GM12872 (cell line): ENCODE data around the gene ERC2.

ENCODE experiments used
- CTCF ChIP-seq: IDR thresholded peaks from 3 replicates; pipeline ENCODE4 v1.5.1; 2011; ENCODE audit warnings: low read depth, mild to moderate bottlenecking, low read length, moderate library complexity; ENCODE audit not compliant: insufficient read depth

ERC2 gene

GRCh38 chr3:55658690-55659562 lies 809.3 kb downstream of the ERC2 start:
- no peak for TF ChIP-seq CTCF

- no peak for TF ChIP-seq CTCF
Measured at GRCh38 chr3:55658270-55658669, 810.0 kb downstream of the ERC2 start.

GRCh38 chr3:55655544-55655943 lies 812.7 kb downstream of the ERC2 start:
- no peak for TF ChIP-seq CTCF

- TF ChIP-seq CTCF, result no peak
Measured at GRCh38 chr3:55654123-55654760, 814.0 kb downstream of the ERC2 start.

- no peak for TF ChIP-seq CTCF
Measured at GRCh38 chr3:55651011-55651410, 817.3 kb downstream of the ERC2 start.

- TF ChIP-seq CTCF, result no peak
Measured at GRCh38 chr3:55650011-55650410, 818.3 kb downstream of the ERC2 start.

- no peak for TF ChIP-seq CTCF
Measured at GRCh38 chr3:55649554-55649953, 818.7 kb downstream of the ERC2 start.
